Neural progenitor cell (in vitro differentiated cells): ENCODE results near the gene ABRACL.

ENCODE experiments used
- CTCF ChIP-seq: fragments of 200-600 bp; sonication (generic); IDR thresholded peaks from 2 replicates; pipeline ENCODE4 v1.5.1; 2017; ENCODE audit warnings: antibody characterized with exemption, mild to moderate bottlenecking
- EZH2 ChIP-seq: fragments of 200-600 bp; sonication (generic); IDR thresholded peaks from 2 replicates; pipeline ENCODE4 v1.6.1; 2017; ENCODE audit warnings: antibody characterized with exemption, mild to moderate bottlenecking, moderate library complexity
- EZH2phosphoT487 ChIP-seq: fragments of 200-600 bp; sonication (generic); IDR thresholded peaks from 2 replicates; pipeline ENCODE4 v1.6.1; 2017; ENCODE audit warnings: antibody characterized with exemption

- TF ChIP-seq CTCF (no peak), EZH2phosphoT487 (no peak), EZH2 (no peak)
These were observed 31.8 kb downstream of the ABRACL start for GRCh38 chr6:139060332-139060731.
